Epithelial cell of proximal tubule (primary cell): ENCODE measurements around the gene TRA2A. TPM values are rescaled to one million over a fixed set of nuclear protein-coding genes. Genes with fewer than 3 reads are reported as not detected.

Source experiments
- DNase-seq: peaks from one replicate; pipeline ENCODE4 v3.0.0-alpha.2; 2011; ENCODE audit warnings: low read depth
- H3K4me3 ChIP-seq: 2 replicates; pipeline ENCODE4 v1.5.1; 2011; ENCODE audit warnings: low read depth, mild to moderate bottlenecking, low read length
- total RNA-seq: library from RNA; depleted of rRNA; stranded (reverse); fragments of >200 nt; gene quantifications from 2 replicates; pipeline ENCODE4 v1.2.3, GENCODE V29; 2015
- TF ChIP-seq, protein P1 (sequence below): conservative IDR thresholded peaks from 2 replicates; pipeline ENCODE4 v1.5.1; 2012; ENCODE audit warnings: low read depth, mild to moderate bottlenecking, low read length

The TRA2A gene
- total RNA-seq, 1 donor from 2014 or later = 23.1 TPM

DNA sequence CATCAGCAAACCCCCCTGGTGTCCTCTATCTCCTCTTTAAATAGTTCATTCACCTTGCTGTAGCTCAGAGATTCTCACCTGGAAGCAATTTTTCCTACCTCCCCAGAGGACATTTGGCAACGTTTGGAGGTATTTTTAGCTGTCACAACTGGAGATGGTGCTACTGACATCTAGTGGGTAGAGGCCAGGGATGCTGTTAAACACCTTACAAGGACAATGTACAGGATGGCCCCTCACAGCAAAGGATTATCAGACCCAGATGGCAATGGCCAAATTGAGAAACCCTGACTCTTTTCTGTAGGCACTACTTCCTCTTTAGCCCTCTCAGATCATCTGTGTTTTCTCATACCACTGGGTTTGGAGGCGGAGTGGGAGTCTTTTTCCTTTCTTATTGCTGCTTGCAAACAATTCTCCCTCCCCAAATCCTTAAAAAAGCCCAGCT, 13.2 kb upstream of the TRA2A start:
- DNase-seq = no peak

DNA sequence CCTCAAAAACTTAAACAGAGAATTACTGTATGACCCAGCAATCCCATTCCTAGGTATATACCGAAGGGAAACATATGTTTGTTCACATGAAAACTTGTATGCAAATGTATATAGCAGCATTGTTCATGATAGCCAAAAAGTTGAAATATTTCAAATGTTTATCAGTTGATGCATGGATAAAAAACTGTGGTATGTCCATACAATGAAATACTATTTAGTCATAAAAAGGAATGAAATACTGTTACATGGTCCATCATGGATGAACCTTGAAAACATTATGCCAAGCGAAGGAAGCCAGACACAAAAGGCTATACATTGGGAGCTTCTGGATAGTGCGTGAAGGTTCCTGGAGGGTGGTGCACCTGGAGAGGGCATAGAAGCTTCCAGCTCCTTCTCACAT, 11.0 kb upstream of the TRA2A start:
- no peak for DNase-seq
- TF ChIP-seq, protein P1, sequence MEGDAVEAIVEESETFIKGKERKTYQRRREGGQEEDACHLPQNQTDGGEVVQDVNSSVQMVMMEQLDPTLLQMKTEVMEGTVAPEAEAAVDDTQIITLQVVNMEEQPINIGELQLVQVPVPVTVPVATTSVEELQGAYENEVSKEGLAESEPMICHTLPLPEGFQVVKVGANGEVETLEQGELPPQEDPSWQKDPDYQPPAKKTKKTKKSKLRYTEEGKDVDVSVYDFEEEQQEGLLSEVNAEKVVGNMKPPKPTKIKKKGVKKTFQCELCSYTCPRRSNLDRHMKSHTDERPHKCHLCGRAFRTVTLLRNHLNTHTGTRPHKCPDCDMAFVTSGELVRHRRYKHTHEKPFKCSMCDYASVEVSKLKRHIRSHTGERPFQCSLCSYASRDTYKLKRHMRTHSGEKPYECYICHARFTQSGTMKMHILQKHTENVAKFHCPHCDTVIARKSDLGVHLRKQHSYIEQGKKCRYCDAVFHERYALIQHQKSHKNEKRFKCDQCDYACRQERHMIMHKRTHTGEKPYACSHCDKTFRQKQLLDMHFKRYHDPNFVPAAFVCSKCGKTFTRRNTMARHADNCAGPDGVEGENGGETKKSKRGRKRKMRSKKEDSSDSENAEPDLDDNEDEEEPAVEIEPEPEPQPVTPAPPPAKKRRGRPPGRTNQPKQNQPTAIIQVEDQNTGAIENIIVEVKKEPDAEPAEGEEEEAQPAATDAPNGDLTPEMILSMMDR = no peak
- no peak overlapping the region for H3K4me3 ChIP-seq

More for the DNA sequence above, 13.2 kb upstream of the TRA2A start:
- no peak overlapping the region for H3K4me3 ChIP-seq
- TF ChIP-seq, protein P1 = peak; percentile 76

DNA sequence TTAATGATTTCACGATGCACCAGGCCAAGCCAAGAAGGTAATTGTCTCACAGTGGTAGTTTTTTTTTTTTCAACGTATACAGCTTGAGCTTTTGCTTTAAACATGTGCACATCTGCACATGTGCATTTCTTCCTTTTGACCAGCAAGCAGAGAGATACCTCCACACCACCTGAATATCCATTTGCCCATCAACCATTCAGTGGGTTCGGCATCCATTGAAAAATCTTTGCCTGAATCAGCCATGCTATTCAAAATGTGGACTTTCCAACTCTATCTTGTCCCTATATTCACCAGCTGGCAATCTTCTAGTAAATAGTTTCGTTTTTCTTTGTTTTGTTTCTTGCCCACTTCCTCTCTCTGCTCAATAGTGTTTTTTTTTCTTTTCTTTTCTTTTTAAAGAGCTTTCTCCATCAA, 7.7 kb upstream of the TRA2A start:
- no peak for DNase-seq
- TF ChIP-seq, protein P1 = no peak
- no peak overlapping the region for H3K4me3 ChIP-seq

DNA sequence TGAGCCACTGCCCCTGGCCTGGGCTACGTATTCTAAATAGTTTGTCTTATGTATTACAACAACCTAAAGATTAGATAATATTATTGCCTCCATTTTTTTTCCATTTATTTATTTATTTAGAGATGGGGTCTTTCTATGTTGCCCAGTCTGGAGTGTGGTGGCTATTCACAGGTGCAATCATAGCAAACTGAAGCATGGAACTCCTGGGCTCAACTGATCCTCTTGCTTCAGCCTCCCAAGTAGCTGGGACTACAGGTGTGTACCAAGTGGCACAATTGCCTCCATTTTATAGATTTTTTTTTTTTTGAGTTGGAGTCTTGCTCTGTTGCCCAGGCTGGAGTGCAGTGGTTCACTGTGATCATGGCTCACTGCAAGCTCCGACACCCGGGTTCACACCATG, 6.5 kb upstream of the TRA2A start:
- H3K4me3 ChIP-seq = no peak overlapping the region
- TF ChIP-seq, protein P1 = no peak
- DNase-seq = no peak

DNA sequence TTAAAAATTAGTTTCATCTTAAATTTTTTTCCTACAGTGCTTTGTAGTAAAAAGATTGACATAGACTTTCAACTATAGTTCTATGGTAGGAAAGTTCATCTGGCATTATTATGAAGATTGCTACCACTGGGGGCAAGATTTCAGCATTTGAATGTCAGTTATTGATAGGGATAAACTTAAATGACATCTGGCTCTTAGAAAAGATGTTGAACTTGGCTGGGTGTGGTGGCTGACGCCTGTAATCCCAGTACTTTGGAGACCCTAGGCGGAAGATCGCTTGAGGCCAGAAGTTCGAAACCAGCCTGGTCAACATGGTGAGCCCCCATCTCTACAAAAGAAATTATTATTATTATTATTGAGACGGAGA, 1.4 kb upstream of the TRA2A start:
- no peak for DNase-seq
- no peak overlapping the region for H3K4me3 ChIP-seq
- TF ChIP-seq, protein P1 = peak; percentile 5

DNA sequence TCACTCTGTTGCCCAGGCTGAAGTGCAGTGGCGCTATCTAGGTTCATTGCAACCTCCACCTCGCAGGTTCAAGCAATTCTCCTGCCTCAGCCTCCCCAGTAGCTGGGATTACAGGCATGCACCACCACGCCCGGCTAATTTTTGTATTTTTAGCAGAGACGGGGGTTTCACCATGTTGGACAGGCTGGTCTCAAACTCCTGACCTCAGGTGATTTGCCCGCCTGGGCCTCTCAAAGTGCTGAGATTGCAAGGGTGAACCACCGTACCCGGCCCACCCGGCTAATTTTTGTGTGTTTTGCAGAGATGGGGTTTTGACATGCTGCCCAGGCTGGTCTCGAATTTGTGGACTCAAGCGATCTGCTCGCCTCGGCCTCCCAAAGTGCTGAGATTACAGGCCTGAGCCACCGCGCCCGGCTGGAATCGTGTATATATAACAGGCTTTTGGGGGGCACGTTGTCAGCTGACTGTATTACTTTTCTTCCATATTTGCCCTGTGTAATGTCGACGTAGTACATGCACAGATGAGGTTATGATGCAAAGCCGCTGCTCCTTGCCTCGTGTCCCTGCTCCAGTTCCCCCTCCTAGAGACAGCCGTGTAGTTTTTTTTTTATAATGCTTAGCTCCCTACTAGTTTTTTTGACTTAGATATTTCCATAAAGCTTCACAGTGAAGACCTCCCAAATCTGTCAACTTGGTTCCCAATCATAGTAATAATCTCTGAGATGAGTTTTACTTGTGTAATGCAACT, 883 bp upstream of the TRA2A start:
- no peak for DNase-seq
- TF ChIP-seq, protein P1 = no peak
- H3K4me3 ChIP-seq = peak overlapping the region; percentile 92

DNA sequence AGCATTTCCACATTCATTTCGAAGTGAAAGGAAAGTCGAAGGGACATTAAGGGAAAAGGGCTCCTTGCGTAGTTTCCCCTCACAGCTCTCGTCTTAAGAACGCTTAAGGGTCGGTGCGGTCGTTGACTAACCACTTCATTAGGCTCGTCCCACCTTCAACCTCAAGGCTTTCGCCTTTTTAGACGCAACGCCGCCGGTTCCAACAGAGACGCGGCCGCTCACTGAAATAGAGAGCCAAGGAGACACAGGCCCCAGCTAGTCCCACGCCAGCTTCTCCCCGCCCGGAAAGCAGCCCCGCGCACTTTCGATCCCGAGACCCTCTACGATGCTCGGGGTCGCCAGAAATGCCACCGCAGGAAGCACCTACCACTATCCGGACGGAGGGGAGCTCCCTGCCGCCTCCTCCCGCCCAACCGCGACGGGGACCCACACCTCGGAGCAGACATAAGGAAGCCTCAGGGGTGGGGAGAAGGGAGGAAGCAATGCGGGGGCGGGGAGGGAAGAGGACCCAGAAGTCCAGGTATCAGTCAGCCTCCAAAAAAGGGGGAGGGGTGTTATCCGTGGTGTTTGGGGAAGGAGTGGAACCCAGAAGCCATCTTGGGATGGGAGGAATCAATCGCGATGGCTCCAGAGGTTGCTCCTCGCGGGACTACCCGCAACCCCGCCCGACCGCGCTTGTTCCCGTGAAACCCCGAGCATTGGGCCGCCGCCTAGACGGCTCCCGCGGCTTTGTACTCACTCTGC, 559 bp downstream of the TRA2A start:
- DNase-seq = no peak
- TF ChIP-seq, protein P1 = no peak
- peak overlapping the region; percentile 92 for H3K4me3 ChIP-seq
